ENCODE measurements around the gene PDE6D.

The PDE6D gene

DNA sequence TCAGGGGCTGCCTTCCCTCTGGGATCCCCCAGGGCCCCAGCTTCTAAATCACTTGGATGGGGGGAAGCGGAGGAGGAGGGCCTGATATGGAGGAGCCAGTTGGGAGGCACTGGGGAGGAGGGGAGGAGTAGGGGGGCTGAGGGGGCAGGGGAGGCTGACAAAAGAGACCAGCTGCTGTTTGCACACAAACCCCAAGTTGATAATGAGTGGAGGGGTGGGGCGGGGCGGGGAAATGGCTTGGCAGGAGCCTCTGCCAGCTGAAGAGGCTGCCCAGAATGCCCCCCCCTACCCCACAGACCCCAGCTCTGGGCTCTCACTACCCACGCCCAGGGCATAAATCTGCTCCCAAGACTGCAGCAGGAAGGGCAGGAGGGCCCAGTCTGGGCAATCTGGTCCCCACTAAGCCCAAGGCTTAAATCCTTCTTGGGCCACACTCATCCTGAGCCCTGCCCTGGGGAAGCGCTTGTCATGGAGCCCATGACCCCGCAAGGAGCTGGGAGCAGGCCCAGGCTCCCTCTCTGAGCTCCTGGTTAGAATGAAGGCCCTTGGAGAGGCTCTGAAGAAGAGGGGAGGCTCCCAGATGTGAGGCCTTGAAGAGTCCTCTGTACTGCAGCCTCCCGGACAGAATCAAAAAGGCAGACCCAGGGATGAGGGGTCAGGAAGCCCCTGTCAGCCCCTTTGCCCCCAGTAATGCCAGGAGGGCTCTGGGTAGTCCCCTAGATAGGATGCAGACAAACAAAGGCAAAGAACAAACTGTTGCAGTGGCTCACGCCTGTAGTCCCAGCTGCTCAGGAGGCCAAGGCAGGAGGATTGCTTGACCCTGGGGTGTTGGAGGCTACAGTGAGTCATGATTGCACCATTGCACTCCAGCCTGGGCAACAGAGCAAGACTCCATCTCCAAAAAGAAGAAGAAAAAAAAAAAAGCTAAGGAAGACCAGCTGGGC lies 97.5 kb downstream of the PDE6D start:
- Histone ChIP-seq H3K36me3 (ENCODE audit: insufficient read depth) (no peaks in the 10 kb centered on the region), H3K9ac (peak overlapping the region; percentile 49; the same call in 1 of the 2 replicates), H3K79me2 (ENCODE audit: insufficient read depth, low read depth) (no peaks in the 10 kb centered on the region), H3K4me2 (peak overlapping the region; percentile 17; the same call in 1 of the 2 replicates), H3K4me1 (ENCODE audit: low read depth, poor library complexity, severe bottlenecking) (peaks cover 53% of the 10 kb centered on the region), H4K20me1 (ENCODE audit: insufficient read depth) (no peaks in the 10 kb centered on the region), H3K27me3 (ENCODE audit: insufficient read depth, low read depth) (no peaks in the 10 kb centered on the region), H3K4me3 (IDR thresholded peaks at IDR 0.05; ENCODE audit: insufficient read depth, low read depth, low read length) (peak overlapping the region; percentile 16), H3K27ac (peak overlapping the region; percentile 61), H2AFZ (ENCODE audit: low read depth) (no peak overlapping the region)
- TF ChIP-seq, protein P1, sequence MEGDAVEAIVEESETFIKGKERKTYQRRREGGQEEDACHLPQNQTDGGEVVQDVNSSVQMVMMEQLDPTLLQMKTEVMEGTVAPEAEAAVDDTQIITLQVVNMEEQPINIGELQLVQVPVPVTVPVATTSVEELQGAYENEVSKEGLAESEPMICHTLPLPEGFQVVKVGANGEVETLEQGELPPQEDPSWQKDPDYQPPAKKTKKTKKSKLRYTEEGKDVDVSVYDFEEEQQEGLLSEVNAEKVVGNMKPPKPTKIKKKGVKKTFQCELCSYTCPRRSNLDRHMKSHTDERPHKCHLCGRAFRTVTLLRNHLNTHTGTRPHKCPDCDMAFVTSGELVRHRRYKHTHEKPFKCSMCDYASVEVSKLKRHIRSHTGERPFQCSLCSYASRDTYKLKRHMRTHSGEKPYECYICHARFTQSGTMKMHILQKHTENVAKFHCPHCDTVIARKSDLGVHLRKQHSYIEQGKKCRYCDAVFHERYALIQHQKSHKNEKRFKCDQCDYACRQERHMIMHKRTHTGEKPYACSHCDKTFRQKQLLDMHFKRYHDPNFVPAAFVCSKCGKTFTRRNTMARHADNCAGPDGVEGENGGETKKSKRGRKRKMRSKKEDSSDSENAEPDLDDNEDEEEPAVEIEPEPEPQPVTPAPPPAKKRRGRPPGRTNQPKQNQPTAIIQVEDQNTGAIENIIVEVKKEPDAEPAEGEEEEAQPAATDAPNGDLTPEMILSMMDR (conservative IDR thresholded peaks at IDR 0.05; ENCODE audit: low read depth, low read length) = no peak

DNA sequence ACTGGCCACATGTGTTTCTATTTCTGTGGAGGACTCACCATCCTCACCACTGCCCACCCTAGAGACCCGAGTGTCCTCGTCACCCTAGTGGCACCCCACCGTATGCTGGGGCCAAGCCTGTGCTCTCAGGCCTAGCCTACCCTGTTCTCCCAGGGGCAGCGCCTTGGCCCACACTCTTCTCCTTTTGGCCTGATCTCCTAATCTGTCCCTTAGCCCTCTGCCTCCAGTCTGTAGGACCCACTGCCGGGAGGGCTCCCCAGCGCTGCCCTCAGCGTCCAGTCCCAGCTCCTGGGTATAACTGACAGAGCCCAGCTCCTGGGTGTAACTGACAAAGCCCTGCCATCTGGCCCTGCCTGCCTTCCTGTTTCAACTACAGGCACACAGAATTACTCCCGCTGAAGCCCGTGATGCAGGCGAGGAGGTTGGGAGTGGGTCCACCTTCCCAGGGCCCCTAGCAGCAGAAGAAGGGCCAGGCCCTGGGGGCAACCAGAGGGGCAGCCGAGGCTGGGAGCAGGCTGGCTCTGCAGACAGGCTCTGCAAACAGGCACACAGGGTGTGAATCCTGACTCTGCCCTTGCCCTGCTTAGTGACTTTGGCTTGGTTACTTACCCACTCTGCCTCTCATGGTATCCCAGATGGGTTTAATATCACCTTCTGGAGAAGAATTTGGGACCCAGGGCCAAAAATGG lies 98.3 kb downstream of the PDE6D start:
- Histone ChIP-seq H4K20me1 (ENCODE audit: insufficient read depth) (no peaks in the 10 kb centered on the region), H3K4me2 (peak overlapping the region; percentile 13; the same call in 1 of the 2 replicates), H3K4me1 (ENCODE audit: low read depth, poor library complexity, severe bottlenecking) (peaks cover 59% of the 10 kb centered on the region), H3K79me2 (ENCODE audit: insufficient read depth, low read depth) (no peaks in the 10 kb centered on the region), H3K36me3 (ENCODE audit: insufficient read depth) (no peaks in the 10 kb centered on the region), H3K9ac (no peak overlapping the region), H3K4me3 (IDR thresholded peaks at IDR 0.05; ENCODE audit: insufficient read depth, low read depth, low read length) (no peak overlapping the region), H3K27ac (no peak overlapping the region; the same call in 1 of the 2 replicates), H3K27me3 (ENCODE audit: insufficient read depth, low read depth) (no peaks in the 10 kb centered on the region), H2AFZ (ENCODE audit: low read depth) (no peak overlapping the region)
- TF ChIP-seq, protein P1 (conservative IDR thresholded peaks at IDR 0.05; ENCODE audit: low read depth, low read length) = no peak
